GM23248 (cell line): ENCODE data around the gene PEX12. TPM values are rescaled to one million over a fixed set of nuclear protein-coding genes. Genes with fewer than 3 reads are reported as not detected.

Experiments used
- DNase-seq: peaks from one replicate; pipeline ENCODE4 v3.0.0-alpha.2; 2015
- H2AFZ ChIP-seq: fragments of 200-600 bp; sonication (generic); 2 replicates; pipeline ENCODE4 v1.6.1; 2016; ENCODE audit warnings: antibody characterized with exemption
- H3F3A ChIP-seq: fragments of 200-600 bp; sonication (generic); 2 replicates; pipeline ENCODE4 v1.6.1; 2016; ENCODE audit warnings: mild to moderate bottlenecking, antibody characterized with exemption, mixed run types; ENCODE audit not compliant: insufficient read depth
- H3K27ac ChIP-seq: fragments of 200-600 bp; sonication (generic); 2 replicates; pipeline ENCODE4 v1.5.1; 2016; ENCODE audit warnings: mild to moderate bottlenecking
- H3K27me3 ChIP-seq: fragments of 200-600 bp; sonication (generic); replicated peaks from 2 replicates; pipeline ENCODE4 v1.6.1; 2016; ENCODE audit warnings: mild to moderate bottlenecking; ENCODE audit not compliant: insufficient read depth
- H3K36me3 ChIP-seq: fragments of 200-600 bp; sonication (generic); 2 replicates; pipeline ENCODE4 v1.6.1; 2016; ENCODE audit warnings: low read depth, mild to moderate bottlenecking
- H3K4me1 ChIP-seq: fragments of 200-600 bp; sonication (generic); 2 replicates; pipeline ENCODE4 v1.6.1; 2016; ENCODE audit warnings: mild to moderate bottlenecking; ENCODE audit not compliant: insufficient read depth
- H3K4me2 ChIP-seq: fragments of 200-600 bp; sonication (generic); one replicate; pipeline ENCODE4 v1.6.1; 2016; ENCODE audit warnings: mild to moderate bottlenecking; ENCODE audit not compliant: unreplicated experiment
- H3K4me3 ChIP-seq: fragments of 200-600 bp; sonication (generic); 2 replicates; pipeline ENCODE4 v1.5.1; 2016; ENCODE audit warnings: mild to moderate bottlenecking
- H3K79me2 ChIP-seq: fragments of 200-600 bp; sonication (generic); 2 replicates; pipeline ENCODE4 v1.6.1; 2016; ENCODE audit warnings: mild to moderate bottlenecking; ENCODE audit not compliant: insufficient read depth
- H3K9ac ChIP-seq: fragments of 200-600 bp; sonication (generic); 2 replicates; pipeline ENCODE4 v1.6.1; 2016; ENCODE audit warnings: mild to moderate bottlenecking
- H3K9me2 ChIP-seq: fragments of 200-600 bp; sonication (generic); 2 replicates; pipeline ENCODE4 v1.6.1; 2016; ENCODE audit warnings: mixed run types, mild to moderate bottlenecking, moderate library complexity; ENCODE audit not compliant: insufficient read depth
- H3K9me3 ChIP-seq: fragments of 200-600 bp; sonication (generic); one replicate; pipeline ENCODE4 v1.6.1; 2017; ENCODE audit warnings: low read depth
- H4K20me1 ChIP-seq: fragments of 200-600 bp; sonication (generic); 2 replicates; pipeline ENCODE4 v1.6.0; 2016; ENCODE audit not compliant: insufficient read depth
- EZH2 ChIP-seq: fragments of 200-600 bp; sonication (generic); IDR thresholded peaks from 2 replicates; pipeline ENCODE4 v1.6.1; 2018; ENCODE audit warnings: antibody characterized with exemption, mild to moderate bottlenecking; ENCODE audit not compliant: insufficient read depth, poor library complexity, severe bottlenecking
- EZH2phosphoT487 ChIP-seq: fragments of 200-600 bp; sonication (generic); IDR thresholded peaks from 2 replicates; pipeline ENCODE4 v1.6.1; 2018; ENCODE audit warnings: antibody characterized with exemption, moderate library complexity, mild to moderate bottlenecking, low read depth; ENCODE audit not compliant: insufficient read depth
- WGBS, 2 experiments: methylation state at CpG; one replicate each; pipeline ENCODE4 v1.1.6; 2015 to 2017; ENCODE audit warnings: low lambda C conversion rate in 2 of 2, low coverage in 1 of 2; ENCODE audit errors: missing lambda C conversion rate in 2 of 2; 5-methylcytosine and 5-hydroxymethylcytosine counted together
- in situ Hi-C: fragments of 300-500 bp; cut with MboI; formaldehyde crosslinking; loops from 2 replicates; pipeline ENCODE4 v1.15.0; 2020
- polyA plus RNA-seq: library from polyadenylated mRNA; unstranded; fragments of >200 nt; fragmentation: Nextera tagmentation; extraction: Ambion mirVana; gene quantifications from 2 replicates; pipeline ENCODE4 v1.2.1, GENCODE V29; 2016
- total RNA-seq: library from RNA; depleted of rRNA; stranded (reverse); fragments of >200 nt; shearing (Covaris generic); gene quantifications from 2 replicates; pipeline ENCODE4 v1.2.3, GENCODE V29; 2014

Gene PEX12
- total and polyA plus RNA-seq, 2 experiments from 2014 or later, result 6.3 to 7.9 TPM

DNA sequence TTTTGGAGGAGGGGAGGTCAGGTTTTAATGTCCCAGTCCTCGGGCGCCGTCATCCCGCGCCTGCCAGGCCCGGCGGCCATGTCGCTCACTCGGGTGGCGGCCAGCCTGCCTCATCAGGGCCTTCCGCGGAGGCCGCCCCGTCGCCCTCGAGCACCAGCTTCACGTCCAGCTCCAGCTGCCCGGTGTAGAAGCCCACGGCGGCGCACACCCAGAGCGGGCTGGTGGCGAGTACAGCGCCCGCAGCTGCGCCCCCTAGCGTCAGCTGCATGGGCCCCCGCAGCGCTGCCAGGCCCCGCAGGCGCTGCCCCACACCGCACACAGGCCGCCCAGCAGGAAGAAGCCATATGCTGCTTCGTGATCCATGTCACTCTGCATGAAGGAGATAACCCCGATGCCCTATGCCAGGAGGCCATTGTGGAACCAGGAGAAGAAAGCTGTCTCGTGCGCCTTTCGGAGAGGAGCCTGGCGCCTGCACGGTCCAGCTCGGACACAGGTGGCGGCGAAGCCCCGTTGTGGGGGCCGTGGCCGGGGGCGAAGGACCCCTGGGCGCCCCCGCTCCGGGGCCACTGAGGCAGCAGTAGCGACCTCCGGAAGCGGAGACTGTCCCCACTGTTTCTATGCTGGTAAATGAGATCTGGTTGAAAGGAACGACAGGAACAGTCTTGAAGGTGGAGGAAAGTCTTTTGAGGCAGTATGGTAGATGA is 18.3 kb upstream of the PEX12 start:
- Histone ChIP-seq H3K27me3 (no peaks in the 10 kb centered on the region), H3K9me2 (no peaks in the 10 kb centered on the region), H3K79me2 (peaks cover 99% of the 10 kb centered on the region), H3K27ac (no peak overlapping the region), H3K36me3 (peaks cover 55% of the 10 kb centered on the region), H3K4me1 (no peaks in the 10 kb centered on the region), H2AFZ (no peak overlapping the region), H3K9ac (no peak overlapping the region), H3F3A (no peaks in the 10 kb centered on the region), H3K4me3 (no peak overlapping the region), H4K20me1 (0 out of 2 replicates have a peak, but pooled peaks cover 14% of the 10 kb centered on the region), H3K4me2 (no peak overlapping the region), H3K9me3 (no peaks in the 10 kb centered on the region)
- no peak for DNase-seq
- TF ChIP-seq EZH2 (no peak), EZH2phosphoT487 (no peak)
- WGBS, 2 experiments, result 90% methylated on average over 47 to 54 of the region's 54 CpGs
- in situ Hi-C loops, result no loop called here

DNA sequence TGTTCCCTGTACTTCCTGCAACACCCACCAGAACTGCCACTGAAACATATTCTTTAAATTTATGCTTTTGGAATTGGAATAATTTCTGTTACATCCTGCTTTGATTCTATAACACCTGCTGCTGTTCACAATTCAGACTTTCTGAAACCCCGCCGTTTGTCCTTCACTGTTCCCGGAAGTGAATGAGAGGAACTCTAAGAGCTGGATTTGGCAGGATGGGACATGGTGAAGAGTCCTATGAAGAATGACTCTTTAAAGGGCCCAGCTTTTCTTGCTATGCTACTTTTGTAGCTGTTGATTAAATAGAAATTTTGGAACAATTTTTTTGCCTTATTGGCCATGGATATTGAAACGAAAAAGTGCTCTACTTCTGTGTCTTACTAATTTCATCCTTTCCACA is 17.7 kb upstream of the PEX12 start:
- Histone ChIP-seq H3K9me3 (no peaks in the 10 kb centered on the region), H3K36me3 (peaks cover 55% of the 10 kb centered on the region)
- WGBS, 2 experiments, result 79 to 80% methylated on average over 4 of the region's 4 CpGs

GRCh38 chr17:35588196-35588920 is 10.0 kb upstream of the PEX12 start:
- 69 to 71% methylated on average over 12 of the region's 12 CpGs for WGBS, 2 experiments
- peaks cover 60% of the 10 kb centered on the region for H3K79me2 ChIP-seq
- DNase-seq, result peak; percentile 80
- H3K27me3 ChIP-seq, result no peaks in the 10 kb centered on the region
- H2AFZ ChIP-seq, result no peak overlapping the region
- no peak for TF ChIP-seq EZH2phosphoT487
- no peak for TF ChIP-seq EZH2
- H3K36me3 ChIP-seq, result no peaks in the 10 kb centered on the region
- no peaks in the 10 kb centered on the region for H3K9me2 ChIP-seq
- H3K27ac ChIP-seq, result peak overlapping the region; percentile 33; the same call in 1 of the 2 replicates
- peaks cover 12% of the 10 kb centered on the region for H3F3A ChIP-seq
- H3K4me3 ChIP-seq, result peak overlapping the region; percentile 85
- no peaks in the 10 kb centered on the region for H3K9me3 ChIP-seq
- peak overlapping the region; percentile 93 for H3K9ac ChIP-seq
- 0 out of 2 replicates have a peak, but pooled peaks cover 7% of the 10 kb centered on the region for H4K20me1 ChIP-seq
- peaks cover 19% of the 10 kb centered on the region for H3K4me1 ChIP-seq
- in situ Hi-C loops, result no loop called here
- H3K4me2 ChIP-seq, result peak overlapping the region; percentile 79

More for the DNA sequence above, 17.7 kb upstream of the PEX12 start:
- no peak overlapping the region for H3K4me2 ChIP-seq
- no peak overlapping the region for H3K4me3 ChIP-seq
- no peaks in the 10 kb centered on the region for H3K4me1 ChIP-seq
- TF ChIP-seq EZH2phosphoT487 (no peak), EZH2 (no peak)
- no peak for DNase-seq
- no peaks in the 10 kb centered on the region for H3F3A ChIP-seq
- in situ Hi-C loops, result no loop called here
- no peak overlapping the region for H2AFZ ChIP-seq
- no peaks in the 10 kb centered on the region for H3K27me3 ChIP-seq
- no peak overlapping the region for H3K27ac ChIP-seq
- H3K79me2 ChIP-seq, result peaks cover 99% of the 10 kb centered on the region
- H4K20me1 ChIP-seq, result 0 out of 2 replicates have a peak, but pooled peaks cover 14% of the 10 kb centered on the region
- H3K9ac ChIP-seq, result no peak overlapping the region
- no peaks in the 10 kb centered on the region for H3K9me2 ChIP-seq

DNA sequence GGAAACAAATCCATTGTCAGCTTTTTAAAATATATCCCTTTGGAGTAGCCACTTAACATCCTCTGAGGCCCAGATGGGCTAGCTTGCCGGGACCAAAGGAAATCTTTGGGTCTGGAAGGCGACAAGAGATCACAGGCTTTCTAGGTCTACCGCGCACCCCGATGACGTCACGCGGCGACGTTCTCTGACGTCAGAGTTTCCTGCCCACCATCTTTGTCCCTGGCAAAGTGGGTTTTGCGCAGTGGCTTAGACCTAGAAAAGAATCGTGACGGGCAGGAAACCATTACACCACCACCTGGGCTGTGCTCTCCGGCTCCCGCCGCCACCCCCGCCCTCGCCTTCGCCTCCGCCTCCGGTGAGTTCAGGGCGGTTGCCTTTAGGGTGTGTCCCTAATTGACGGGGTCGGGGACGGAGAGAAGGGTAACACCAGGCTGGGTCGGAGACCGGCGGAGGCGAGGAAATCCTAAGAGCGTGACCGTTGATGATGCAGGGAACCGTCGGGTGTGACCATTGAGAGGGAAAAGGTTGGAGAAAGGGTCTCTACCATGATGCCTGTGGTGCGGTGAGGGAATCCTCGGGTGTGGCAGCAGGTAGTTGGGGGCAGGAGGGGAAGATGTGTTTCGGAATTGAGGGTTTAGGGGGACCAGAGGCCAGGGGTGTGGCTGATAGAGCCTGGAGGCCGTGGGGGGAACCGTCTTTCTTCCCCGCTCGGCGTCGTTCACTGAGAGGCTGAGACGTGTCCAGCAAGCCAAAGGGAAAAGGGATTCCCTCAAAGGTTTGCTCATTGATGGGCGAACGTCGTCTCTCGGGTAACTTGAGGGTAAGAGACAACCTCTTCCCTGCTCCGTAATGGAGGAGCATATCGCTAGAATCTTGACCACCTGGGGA is 8.9 kb upstream of the PEX12 start, which contains the start of gene AP2B1:
AP2B1 (plus strand) TSS at position 249 of the 888 bp plus-strand sequence. CDS start 6,709 bp downstream, outside the sequence.
- H4K20me1 ChIP-seq, result 0 out of 2 replicates have a peak, but pooled peaks cover 6% of the 10 kb centered on the region
- in situ Hi-C loops, result no loop called here
- 1 to 2% methylated on average over 39 to 50 of the region's 50 CpGs for WGBS, 2 experiments
- H3K79me2 ChIP-seq, result peaks cover 50% of the 10 kb centered on the region
- no peak for TF ChIP-seq EZH2phosphoT487
- TF ChIP-seq EZH2, result no peak
- peak within 1 kb of the TSS; percentile 79 for H3K4me2 ChIP-seq
- H3K4me1 ChIP-seq, result peaks cover 19% of the 10 kb centered on the region
- H3K9me3 ChIP-seq, result no peaks in the 10 kb centered on the region
- peak within 1 kb of the TSS; percentile 85 for H3K4me3 ChIP-seq
- no peaks in the 10 kb centered on the region for H3K9me2 ChIP-seq
- H3K9ac ChIP-seq, result peak within 1 kb of the TSS; percentile 93
- H3F3A ChIP-seq, result peaks cover 12% of the 10 kb centered on the region
- no peaks in the 10 kb centered on the region for H3K27me3 ChIP-seq
- peak within 1 kb of the TSS; percentile 99 for H2AFZ ChIP-seq
- DNase-seq, result peak; percentile 91
- H3K27ac ChIP-seq, result peak within 1 kb of the TSS; percentile 90
- H3K36me3 ChIP-seq, result no peaks in the 10 kb centered on the region
